Activated T-helper 2 cell treated with anti-CD3 and anti-CD28 coated beads, Interferon-gamma antibody, Interleukin-2, Interleukin-4, amounts not matched to agents 10 μg/mL and 5 μg/mL and 100 μg/mL, durations not matched to agents 14 hours and 24 hours and 36 hours (primary cell): ENCODE data around the gene TSPYL1. TPM values are rescaled to one million over a fixed set of nuclear protein-coding genes. Genes with fewer than 3 reads are reported as not detected.
"Not testable (repeated sequence)": the region's sequence is repeated elsewhere in the genome, so short reads cannot be mapped to it uniquely, and the experiment has no call there.

Source experiments
- DNase-seq: peaks from one replicate; pipeline ENCODE4 v3.0.0; 2021; ENCODE audit warnings: low spot score
- H3K27ac Mint-ChIP-seq: one replicate; pipeline ENCODE4 v1.8.0; 2021; ENCODE audit warnings: mixed read lengths
- H3K27me3 Mint-ChIP-seq: one replicate; pipeline ENCODE4 v1.8.0; 2021; ENCODE audit warnings: low read depth, mixed read lengths
- H3K36me3 Mint-ChIP-seq: one replicate; pipeline ENCODE4 v1.8.0; 2021; ENCODE audit warnings: low read depth, mixed read lengths
- H3K4me1 Mint-ChIP-seq: one replicate; pipeline ENCODE4 v1.8.0; 2021; ENCODE audit warnings: low read depth, mixed read lengths
- H3K4me3 Mint-ChIP-seq: one replicate; pipeline ENCODE4 v1.8.0; 2021; ENCODE audit warnings: low read depth, mild to moderate bottlenecking, moderate library complexity, mixed read lengths
- H3K9me3 Mint-ChIP-seq: one replicate; pipeline ENCODE4 v1.8.0; 2021; ENCODE audit warnings: mixed read lengths
- intact Hi-C: fragments of 100-400 bp; cut with micrococcal nuclease; formaldehyde crosslinking; loops from one replicate; pipeline ENCODE4 v1.15.1; 2023
- total RNA-seq: library from RNA; stranded (reverse); gene quantifications from 2 replicates; pipeline ENCODE4 v1.2.3, GENCODE V29; 2022

The TSPYL1 gene
- total RNA-seq = 41.1 and 42.3 TPM in 2 replicates

DNA sequence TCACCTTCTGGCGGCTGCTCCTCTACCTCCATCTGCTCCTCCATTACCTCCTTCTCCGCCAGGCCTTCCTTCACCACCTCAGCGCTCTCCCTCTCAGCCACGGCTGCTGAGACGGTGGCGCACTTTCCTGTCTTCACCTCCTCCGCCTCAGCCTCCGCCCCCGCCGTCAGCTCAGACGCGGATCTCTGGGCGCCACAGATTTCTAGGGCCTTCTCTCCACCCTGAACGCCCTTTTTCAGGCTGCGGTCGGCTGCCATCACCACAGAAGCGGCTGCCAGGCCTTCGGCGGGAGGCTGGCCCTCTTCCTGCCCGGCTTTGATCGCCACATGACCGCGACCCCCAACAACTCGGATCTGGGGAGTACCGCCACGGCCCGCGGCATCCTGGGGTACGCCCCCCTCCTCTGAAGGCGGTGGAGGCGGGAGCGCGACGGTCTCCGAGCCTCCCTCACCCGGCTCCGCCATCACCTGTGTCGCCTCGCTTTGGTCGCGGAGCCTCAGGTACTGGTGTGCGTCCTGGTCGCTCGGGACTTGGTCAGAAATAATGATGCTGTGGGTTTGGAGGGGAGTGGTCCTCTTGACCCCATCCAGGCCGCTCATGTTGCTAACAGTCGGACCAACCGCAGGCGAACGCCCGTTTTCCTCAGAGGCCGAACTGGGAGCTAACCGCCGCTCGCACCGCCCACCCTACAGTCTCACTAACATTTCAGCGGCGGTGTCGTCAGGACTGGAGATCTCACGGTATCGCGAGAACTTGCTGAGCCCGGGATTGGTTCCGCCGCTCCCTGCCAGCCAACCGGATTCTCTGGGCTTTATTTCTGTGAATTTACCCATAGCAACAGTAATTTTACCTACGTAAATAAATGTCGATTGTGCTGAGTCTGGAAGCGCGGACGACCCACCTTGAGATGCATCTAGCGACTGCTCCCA, at the start of gene TSPYL1:
TSPYL1 (minus strand) TSS at position 699 of the 929 bp plus-strand sequence; CDS start at position 599, 100 bp downstream.
- H3K9me3 Mint-ChIP-seq = no peaks in the 10 kb centered on the region
- peak within 1 kb of the TSS; percentile 97 for H3K4me3 Mint-ChIP-seq
- peak within 1 kb of the TSS; percentile 97 for H3K27ac Mint-ChIP-seq
- DNase-seq = peak; percentile 93
- intact Hi-C loops = loop anchor here (1.0 to 5.0 kb wide), 6 partner anchors 25 to 388 kb away; partner anchors contain the start of genes RWDD1, TSPYL4 and ZUP1
- H3K36me3 Mint-ChIP-seq = peaks cover 46% of the 10 kb centered on the region
- peaks cover 51% of the 10 kb centered on the region for H3K4me1 Mint-ChIP-seq
- H3K27me3 Mint-ChIP-seq = peaks cover 3% of the 10 kb centered on the region

DNA sequence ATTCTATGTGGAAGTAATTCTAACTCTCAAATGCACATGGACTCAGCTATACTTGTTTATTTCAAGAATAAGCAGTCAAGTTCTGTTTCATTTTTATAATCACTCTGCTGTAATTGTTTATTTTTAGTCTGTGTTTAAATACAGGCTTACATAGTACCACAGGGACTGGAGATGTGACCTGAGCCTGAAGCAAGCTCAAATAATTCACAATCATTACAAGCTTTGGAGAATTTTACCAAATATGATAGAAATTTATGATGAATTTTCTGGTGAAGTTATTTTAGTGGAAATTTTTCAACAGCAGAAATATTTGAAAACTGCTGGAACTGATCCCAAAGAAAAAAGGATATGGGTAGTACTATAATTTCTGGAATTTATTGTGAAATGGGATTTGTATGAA, 49.4 kb upstream of the TSPYL1 start:
- no peaks in the 10 kb centered on the region for H3K36me3 Mint-ChIP-seq
- no peak for DNase-seq
- H3K27me3 Mint-ChIP-seq = peaks cover 3% of the 10 kb centered on the region
- no peak overlapping the region for H3K4me3 Mint-ChIP-seq
- H3K9me3 Mint-ChIP-seq = no peaks in the 10 kb centered on the region
- intact Hi-C loops = no loop called here
- H3K27ac Mint-ChIP-seq = no peak overlapping the region
- peaks cover 2% of the 10 kb centered on the region for H3K4me1 Mint-ChIP-seq

DNA sequence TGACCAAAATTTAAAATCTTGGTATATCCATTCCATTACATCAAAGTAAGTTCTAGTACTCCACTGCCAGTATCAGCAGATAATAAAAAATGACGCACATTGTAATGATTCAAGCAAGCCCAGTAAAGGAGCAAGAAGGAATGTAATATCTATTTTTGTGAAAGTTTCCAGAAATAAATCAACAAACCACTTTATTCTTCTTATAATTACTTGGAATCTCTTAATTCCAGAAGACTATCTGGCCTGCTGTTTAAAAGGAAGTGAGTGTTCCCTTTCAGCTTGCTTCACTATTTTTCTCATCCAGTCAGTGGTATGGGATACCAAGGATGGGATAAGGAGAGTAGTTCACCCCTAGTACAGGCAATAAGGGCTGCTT, 48.8 kb upstream of the TSPYL1 start:
- Mint-ChIP-seq H3K4me3 (no peak overlapping the region), H3K9me3 (no peaks in the 10 kb centered on the region), H3K27me3 (peaks cover 5% of the 10 kb centered on the region), H3K4me1 (peaks cover 2% of the 10 kb centered on the region), H3K36me3 (no peaks in the 10 kb centered on the region), H3K27ac (no peak overlapping the region)
- no peak for DNase-seq
- intact Hi-C loops = no loop called here

DNA sequence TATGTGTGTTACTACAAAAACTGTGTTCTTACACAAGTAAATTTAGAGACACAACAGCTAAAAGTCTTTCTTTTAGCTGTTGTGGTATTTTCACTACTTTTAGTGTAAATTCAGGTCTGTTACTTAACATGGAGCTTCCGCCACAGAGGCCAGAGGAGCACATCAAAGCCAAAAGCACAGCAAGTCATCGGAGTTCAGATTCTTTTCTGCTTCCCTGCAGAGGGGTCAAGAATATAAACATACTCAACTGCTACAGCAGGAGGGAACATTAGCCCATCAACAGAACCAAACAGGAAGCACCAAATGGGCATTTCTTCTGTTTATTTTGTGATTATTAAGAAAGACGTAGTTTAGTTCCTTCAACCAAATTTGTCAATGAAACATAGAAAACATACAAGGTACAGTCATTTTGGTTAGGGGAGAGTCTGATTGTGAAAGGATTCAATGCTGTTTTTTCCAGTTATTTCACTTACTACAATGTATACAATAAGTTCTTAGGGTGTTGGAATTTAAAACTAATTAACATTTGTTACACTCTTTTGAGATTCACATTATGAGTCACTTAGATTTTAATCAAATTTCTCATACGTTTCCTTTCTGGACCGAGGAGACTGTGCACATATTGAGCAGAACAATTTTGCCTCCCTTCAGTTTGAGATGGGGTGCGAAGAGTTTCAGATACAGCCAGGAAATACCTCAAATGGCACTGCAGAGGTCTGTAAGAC, 48.2 kb upstream of the TSPYL1 start:
- peaks cover 2% of the 10 kb centered on the region for H3K4me1 Mint-ChIP-seq
- no peak overlapping the region for H3K4me3 Mint-ChIP-seq
- no peak for DNase-seq
- intact Hi-C loops = no loop called here
- no peaks in the 10 kb centered on the region for H3K36me3 Mint-ChIP-seq
- no peak overlapping the region for H3K27ac Mint-ChIP-seq
- H3K27me3 Mint-ChIP-seq = peaks cover 5% of the 10 kb centered on the region
- no peaks in the 10 kb centered on the region for H3K9me3 Mint-ChIP-seq

DNA sequence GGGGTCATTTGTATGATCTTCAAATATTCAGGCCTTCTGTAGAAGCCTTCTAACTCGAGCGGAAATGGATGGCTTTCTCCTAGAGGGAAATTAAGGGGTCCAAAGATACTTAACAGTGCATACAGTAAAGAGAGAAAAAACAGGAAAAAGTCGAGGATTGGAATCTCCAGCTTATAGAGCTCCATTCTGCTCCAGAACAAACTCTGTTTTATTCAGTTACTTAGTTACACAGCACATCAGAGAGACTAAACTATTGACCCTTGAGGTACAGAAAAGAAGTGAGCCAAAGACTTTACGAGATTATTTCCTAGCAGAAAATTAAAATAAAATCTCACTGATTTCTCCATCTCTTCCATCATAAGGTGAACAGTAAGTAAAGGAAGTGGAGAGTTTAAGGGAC, 47.3 kb upstream of the TSPYL1 start:
- Mint-ChIP-seq H3K27me3 (peaks cover 2% of the 10 kb centered on the region), H3K9me3 (no peaks in the 10 kb centered on the region), H3K27ac (no peak overlapping the region), H3K36me3 (no peaks in the 10 kb centered on the region), H3K4me3 (no peak overlapping the region), H3K4me1 (peaks cover 2% of the 10 kb centered on the region)
- intact Hi-C loops = no loop called here
- DNase-seq = no peak

DNA sequence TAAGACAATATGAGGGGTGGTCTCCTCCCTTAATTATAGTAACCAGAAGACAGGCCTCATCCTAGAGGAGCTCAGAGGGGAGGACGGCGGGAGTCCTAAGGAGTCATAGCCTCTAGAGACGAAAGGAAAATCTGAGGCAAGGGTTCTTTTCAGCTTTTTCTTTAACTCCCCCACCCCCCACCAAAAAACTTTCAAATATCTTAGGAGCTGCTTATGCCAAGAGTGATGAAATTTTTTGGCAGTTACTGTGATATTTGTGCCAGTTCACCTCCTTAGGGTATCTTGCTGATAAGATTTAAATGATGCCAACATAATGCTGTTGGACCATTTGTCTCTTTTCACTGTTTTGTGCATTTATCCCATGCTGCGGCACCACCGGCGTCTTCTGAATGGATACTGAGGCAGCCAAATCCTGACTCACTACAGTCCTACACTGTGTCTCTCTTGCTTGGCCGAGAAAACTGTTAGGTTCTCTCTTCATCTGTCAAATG, 46.5 kb upstream of the TSPYL1 start:
- no peak overlapping the region for H3K27ac Mint-ChIP-seq
- no peaks in the 10 kb centered on the region for H3K9me3 Mint-ChIP-seq
- H3K4me1 Mint-ChIP-seq = peaks cover 2% of the 10 kb centered on the region
- no peak overlapping the region for H3K4me3 Mint-ChIP-seq
- DNase-seq = no peak
- intact Hi-C loops = no loop called here
- peaks cover 2% of the 10 kb centered on the region for H3K27me3 Mint-ChIP-seq
- no peaks in the 10 kb centered on the region for H3K36me3 Mint-ChIP-seq

DNA sequence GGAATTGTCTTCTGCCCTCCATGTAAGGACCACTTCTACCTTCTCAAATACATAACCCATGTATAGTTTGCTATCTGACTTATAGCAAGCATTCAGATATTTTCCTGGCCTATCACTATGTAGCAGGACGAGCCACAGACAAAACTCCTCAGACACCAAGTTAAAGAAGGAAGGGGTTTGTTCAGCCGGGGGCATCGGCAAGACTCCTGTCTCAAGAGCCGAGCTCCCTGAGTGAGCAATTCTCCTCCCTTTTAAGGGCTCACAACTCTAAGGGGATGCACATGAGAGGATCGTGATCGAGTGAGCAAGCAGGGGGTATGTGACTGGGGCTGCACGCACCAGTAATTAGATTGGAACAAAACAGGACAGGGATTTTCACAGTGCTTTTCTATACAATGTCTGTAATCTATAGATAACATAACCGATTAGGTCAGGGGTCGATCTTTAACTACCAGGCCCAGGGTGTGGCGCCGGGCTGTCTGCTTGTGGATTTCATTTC, 46.0 kb upstream of the TSPYL1 start:
- intact Hi-C loops, H3K4me3 Mint-ChIP-seq, H3K36me3 Mint-ChIP-seq, H3K9me3 Mint-ChIP-seq, H3K4me1 Mint-ChIP-seq, H3K27me3 Mint-ChIP-seq, H3K27ac Mint-ChIP-seq, DNase-seq: not testable (repeated sequence)

DNA sequence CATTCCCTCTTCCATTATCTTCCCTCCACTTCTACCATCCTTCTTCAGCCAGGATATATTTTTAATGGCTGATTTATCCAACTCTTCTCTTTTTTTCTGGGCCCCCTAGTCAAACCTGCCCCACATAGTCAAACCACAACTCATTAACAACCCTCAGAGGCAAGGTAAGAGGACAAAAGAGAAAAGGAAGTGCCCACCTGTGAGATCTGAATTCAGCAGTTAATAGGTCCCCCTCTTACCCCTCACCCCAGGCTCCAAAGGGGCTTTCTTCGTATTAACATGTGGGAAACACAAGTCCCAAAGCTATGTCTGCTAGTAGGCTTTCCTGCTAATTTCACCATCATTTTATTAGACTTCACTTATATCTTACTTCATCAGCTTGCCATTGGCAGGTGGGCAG, 44.1 kb upstream of the TSPYL1 start:
- intact Hi-C loops = no loop called here
- H3K36me3 Mint-ChIP-seq = no peaks in the 10 kb centered on the region
- H3K27me3 Mint-ChIP-seq = peaks cover 5% of the 10 kb centered on the region
- no peak for DNase-seq
- no peak overlapping the region for H3K4me3 Mint-ChIP-seq
- H3K9me3 Mint-ChIP-seq = no peaks in the 10 kb centered on the region
- no peak overlapping the region for H3K27ac Mint-ChIP-seq
- H3K4me1 Mint-ChIP-seq = peaks cover 2% of the 10 kb centered on the region

DNA sequence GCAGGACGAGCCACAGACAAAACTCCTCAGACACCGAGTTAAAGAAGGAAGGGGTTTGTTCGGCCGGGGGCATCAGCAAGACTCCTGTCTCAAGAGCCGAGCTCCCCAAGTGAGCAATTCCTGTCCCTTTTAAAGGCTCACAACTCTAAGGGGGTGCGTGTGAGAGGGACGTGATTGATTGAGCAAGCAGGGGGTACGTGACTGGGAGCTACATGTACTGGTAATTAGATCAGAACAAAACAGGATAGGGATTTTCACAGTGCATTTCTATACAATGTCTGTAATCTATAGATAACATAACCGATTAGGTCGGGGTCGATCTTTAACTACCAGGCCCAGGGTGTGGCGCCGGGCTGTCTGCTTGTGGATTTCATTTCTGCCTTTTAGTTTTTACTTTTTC, 42.2 kb upstream of the TSPYL1 start:
- H3K36me3 Mint-ChIP-seq, DNase-seq, H3K4me3 Mint-ChIP-seq, H3K4me1 Mint-ChIP-seq, H3K9me3 Mint-ChIP-seq, H3K27ac Mint-ChIP-seq, H3K27me3 Mint-ChIP-seq, intact Hi-C loops: not testable (repeated sequence)

DNA sequence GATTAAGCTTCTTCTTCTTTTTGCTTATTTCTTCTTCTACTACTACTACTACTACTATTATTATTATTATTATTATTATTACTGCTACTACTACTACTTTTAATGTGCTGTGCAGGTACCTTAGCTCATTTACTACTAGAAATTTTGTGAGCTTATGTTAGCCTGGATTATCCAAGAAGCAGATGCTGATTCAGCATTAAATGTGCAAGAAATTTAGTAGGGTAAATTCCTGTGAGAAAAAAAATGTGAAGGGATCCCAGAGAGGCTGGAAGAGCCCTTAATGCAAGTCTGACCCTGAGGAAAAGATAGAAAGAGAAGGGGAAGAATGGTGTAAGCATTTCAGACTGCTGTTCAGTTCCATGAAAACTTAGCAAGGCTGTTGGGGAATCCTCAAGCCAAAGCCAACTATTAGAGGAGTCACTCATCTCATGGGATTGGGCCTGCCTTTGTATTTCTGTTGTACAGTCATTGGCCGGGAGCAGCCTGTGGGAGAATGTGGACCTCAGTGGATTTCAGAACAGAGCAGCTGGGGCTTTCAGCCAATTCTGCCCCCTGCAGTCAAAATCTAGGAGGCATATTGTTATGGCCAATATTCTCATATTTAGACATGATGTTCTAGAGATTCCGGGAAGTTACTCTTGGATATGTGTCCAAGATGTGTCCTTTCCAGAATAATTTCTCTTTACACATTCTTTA, 37.2 kb upstream of the TSPYL1 start:
- intact Hi-C loops = no loop called here
- H3K4me3 Mint-ChIP-seq = no peak overlapping the region
- peaks cover 3% of the 10 kb centered on the region for H3K27me3 Mint-ChIP-seq
- H3K36me3 Mint-ChIP-seq = no peaks in the 10 kb centered on the region
- H3K4me1 Mint-ChIP-seq = peaks cover 1% of the 10 kb centered on the region
- no peak for DNase-seq
- no peaks in the 10 kb centered on the region for H3K9me3 Mint-ChIP-seq
- H3K27ac Mint-ChIP-seq = no peak overlapping the region

DNA sequence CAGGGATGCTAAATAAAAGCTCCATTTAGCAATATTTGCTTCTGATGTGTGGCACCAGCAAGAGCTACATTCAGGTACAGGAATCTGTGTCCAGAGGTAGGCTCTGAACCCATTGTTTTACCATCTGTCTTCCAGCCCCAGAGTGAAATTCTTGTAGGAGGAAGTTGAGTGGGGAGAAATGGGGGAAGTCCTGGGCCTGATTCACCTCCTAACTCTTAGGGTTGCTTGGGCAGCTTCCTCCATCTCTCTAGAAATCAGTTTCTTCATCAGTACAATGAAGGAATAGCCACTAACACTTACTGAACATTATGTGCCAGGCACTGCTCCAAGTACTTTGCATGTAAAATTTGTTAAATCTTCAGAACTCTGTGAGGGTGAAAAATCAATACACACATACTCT, 35.1 kb upstream of the TSPYL1 start:
- Mint-ChIP-seq H3K4me1 (peaks cover 1% of the 10 kb centered on the region), H3K27me3 (peaks cover 5% of the 10 kb centered on the region), H3K9me3 (no peaks in the 10 kb centered on the region), H3K27ac (no peak overlapping the region), H3K36me3 (no peaks in the 10 kb centered on the region), H3K4me3 (no peak overlapping the region)
- no peak for DNase-seq
- intact Hi-C loops = no loop called here

DNA sequence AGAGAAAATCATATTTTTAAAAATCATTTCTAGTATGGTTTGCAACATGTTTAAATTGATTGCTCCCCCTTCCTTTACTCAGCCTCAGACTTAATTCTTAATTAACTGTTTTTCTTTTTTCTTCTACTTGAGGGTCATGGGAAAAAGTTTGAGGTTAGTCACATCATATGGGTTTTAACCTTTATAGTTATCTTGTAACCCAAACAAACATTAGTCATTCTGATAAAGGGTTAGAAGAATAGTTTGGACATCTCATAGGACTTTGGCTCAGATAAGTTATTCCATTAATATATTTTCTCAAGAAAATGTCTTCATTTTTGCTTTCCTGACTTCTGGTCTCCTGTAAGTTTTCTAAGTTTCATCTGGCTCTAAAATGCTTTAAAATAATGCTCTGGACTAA, 34.5 kb upstream of the TSPYL1 start:
- intact Hi-C loops = no loop called here
- Mint-ChIP-seq H3K27ac (no peak overlapping the region), H3K4me3 (no peak overlapping the region), H3K9me3 (no peaks in the 10 kb centered on the region), H3K27me3 (peaks cover 2% of the 10 kb centered on the region), H3K36me3 (no peaks in the 10 kb centered on the region), H3K4me1 (peaks cover 1% of the 10 kb centered on the region)
- no peak for DNase-seq
